ENCODE results near the gene BTBD9. TPM values are rescaled to one million over a fixed set of nuclear protein-coding genes. Genes with fewer than 3 reads are reported as not detected.

The BTBD9 gene
- total RNA-seq, 1 donor = 25.3 TPM

DNA sequence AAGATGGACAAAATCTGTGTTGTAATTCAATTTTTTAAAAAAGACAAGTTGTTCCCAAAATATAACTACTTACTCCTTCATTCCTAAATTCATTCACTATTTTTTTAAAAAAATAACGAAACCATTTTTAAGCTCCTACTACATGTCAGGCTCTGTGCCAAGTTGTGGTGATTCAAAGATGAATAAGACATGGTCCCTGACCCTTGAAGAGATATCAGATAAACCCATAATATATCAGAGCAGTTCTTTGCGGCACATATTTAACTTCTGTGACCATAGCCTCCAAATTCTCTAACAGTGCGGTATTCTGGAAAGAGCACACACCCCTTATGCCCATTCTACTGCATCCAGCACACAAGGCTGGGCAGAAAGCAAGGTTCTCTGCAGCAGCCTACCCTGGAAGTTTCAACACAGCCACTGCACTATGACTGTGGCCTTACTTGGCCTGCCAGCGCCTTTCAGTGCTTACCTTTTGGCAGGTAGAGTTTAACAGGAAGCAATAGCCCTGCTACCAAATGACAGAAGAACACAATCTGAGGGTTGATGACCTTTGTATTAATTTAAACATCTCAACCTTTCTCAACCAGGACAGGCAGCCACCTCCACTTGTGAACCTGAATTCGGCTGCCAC lies 406.5 kb downstream of the BTBD9 start:
- no peaks in the 10 kb centered on the region for H3K36me3 ChIP-seq (ENCODE audit: insufficient read depth, low read length)
- no peaks in the 10 kb centered on the region for H3K79me2 ChIP-seq (ENCODE audit: insufficient read depth, low read length)
- H2AFZ ChIP-seq (ENCODE audit: low read length) = no peak overlapping the region
- H3K27me3 ChIP-seq (ENCODE audit: insufficient read depth, low read length) = no peaks in the 10 kb centered on the region
- peaks cover 8% of the 10 kb centered on the region for H3K4me1 ChIP-seq (ENCODE audit: insufficient read depth, low read length)
- peaks cover 12% of the 10 kb centered on the region for H4K20me1 ChIP-seq (ENCODE audit: insufficient read depth, low read length)
- H3K4me3 ChIP-seq (ENCODE audit: insufficient read depth, low read length) = no peak overlapping the region
- H3K27ac ChIP-seq (ENCODE audit: low read depth, low read length) = no peak overlapping the region
- no peak overlapping the region for H3K4me2 ChIP-seq (ENCODE audit: insufficient read depth, low read length)
- no peaks in the 10 kb centered on the region for H3K9me3 ChIP-seq (ENCODE audit: low read depth, low read length)
- peak; percentile 79 for DNase-seq (ENCODE audit: insufficient read length, low spot score, missing footprints)
- TF ChIP-seq, protein P1, sequence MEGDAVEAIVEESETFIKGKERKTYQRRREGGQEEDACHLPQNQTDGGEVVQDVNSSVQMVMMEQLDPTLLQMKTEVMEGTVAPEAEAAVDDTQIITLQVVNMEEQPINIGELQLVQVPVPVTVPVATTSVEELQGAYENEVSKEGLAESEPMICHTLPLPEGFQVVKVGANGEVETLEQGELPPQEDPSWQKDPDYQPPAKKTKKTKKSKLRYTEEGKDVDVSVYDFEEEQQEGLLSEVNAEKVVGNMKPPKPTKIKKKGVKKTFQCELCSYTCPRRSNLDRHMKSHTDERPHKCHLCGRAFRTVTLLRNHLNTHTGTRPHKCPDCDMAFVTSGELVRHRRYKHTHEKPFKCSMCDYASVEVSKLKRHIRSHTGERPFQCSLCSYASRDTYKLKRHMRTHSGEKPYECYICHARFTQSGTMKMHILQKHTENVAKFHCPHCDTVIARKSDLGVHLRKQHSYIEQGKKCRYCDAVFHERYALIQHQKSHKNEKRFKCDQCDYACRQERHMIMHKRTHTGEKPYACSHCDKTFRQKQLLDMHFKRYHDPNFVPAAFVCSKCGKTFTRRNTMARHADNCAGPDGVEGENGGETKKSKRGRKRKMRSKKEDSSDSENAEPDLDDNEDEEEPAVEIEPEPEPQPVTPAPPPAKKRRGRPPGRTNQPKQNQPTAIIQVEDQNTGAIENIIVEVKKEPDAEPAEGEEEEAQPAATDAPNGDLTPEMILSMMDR (IDR thresholded peaks at IDR 0.05; ENCODE audit: extremely low read depth, low read depth, low read length) = no peak

DNA sequence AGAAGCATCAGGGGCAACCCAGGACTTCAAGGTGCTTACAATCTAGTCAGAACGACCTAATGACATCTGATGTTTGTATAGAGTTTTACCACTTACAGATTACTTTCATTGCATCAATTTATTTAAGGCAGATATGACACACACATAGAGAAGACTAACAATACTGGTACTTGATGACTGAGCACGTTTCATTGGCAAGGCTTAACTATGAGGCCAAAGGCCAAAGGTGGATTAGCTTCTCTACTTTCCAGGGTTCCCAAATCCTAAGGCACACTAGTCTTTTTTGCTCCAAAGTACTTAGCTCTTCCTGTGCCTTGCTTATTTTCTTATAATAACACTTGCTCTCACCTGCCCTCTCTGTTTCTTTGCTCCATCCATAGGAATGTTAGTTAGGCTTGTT lies 414.0 kb downstream of the BTBD9 start:
- Histone ChIP-seq H3K4me2 (ENCODE audit: insufficient read depth, low read length) (no peak overlapping the region), H3K4me1 (ENCODE audit: insufficient read depth, low read length) (no peaks in the 10 kb centered on the region), H3K27ac (ENCODE audit: low read depth, low read length) (no peak overlapping the region), H3K27me3 (ENCODE audit: insufficient read depth, low read length) (no peaks in the 10 kb centered on the region), H3K36me3 (ENCODE audit: insufficient read depth, low read length) (no peaks in the 10 kb centered on the region), H4K20me1 (ENCODE audit: insufficient read depth, low read length) (peaks cover 12% of the 10 kb centered on the region), H2AFZ (ENCODE audit: low read length) (no peak overlapping the region), H3K79me2 (ENCODE audit: insufficient read depth, low read length) (no peaks in the 10 kb centered on the region), H3K4me3 (ENCODE audit: insufficient read depth, low read length) (no peak overlapping the region), H3K9me3 (ENCODE audit: low read depth, low read length) (no peaks in the 10 kb centered on the region)
- TF ChIP-seq, protein P1 (IDR thresholded peaks at IDR 0.05; ENCODE audit: extremely low read depth, low read depth, low read length) = no peak
- DNase-seq (ENCODE audit: insufficient read length, low spot score, missing footprints) = no peak

DNA sequence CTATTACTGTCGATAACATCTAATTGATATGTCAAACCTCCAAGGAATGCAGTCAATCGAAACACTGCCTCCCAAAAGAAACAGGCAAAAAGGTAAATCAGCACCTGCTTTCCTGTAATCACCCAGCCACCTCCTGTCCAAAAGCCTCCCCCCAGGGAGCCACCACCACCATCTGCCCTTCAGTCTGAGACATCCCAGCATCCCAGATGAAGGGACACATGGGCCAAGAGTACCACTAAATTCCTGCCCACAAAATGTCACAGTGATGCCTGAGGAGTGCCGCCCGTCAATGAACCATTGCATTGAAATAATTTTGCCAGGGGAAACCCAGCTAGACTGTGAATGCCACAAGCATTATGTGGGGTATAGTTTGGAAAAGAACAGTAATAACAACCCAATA lies 418.5 kb downstream of the BTBD9 start:
- no peak overlapping the region for H3K4me2 ChIP-seq (ENCODE audit: insufficient read depth, low read length)
- TF ChIP-seq, protein P1 (IDR thresholded peaks at IDR 0.05; ENCODE audit: extremely low read depth, low read depth, low read length) = no peak
- H4K20me1 ChIP-seq (ENCODE audit: insufficient read depth, low read length) = peaks cover 2% of the 10 kb centered on the region
- no peaks in the 10 kb centered on the region for H3K36me3 ChIP-seq (ENCODE audit: insufficient read depth, low read length)
- H3K27ac ChIP-seq (ENCODE audit: low read depth, low read length) = no peak overlapping the region
- no peak overlapping the region for H2AFZ ChIP-seq (ENCODE audit: low read length)
- H3K4me1 ChIP-seq (ENCODE audit: insufficient read depth, low read length) = no peaks in the 10 kb centered on the region
- no peaks in the 10 kb centered on the region for H3K79me2 ChIP-seq (ENCODE audit: insufficient read depth, low read length)
- no peaks in the 10 kb centered on the region for H3K9me3 ChIP-seq (ENCODE audit: low read depth, low read length)
- no peak for DNase-seq (ENCODE audit: insufficient read length, low spot score, missing footprints)
- H3K27me3 ChIP-seq (ENCODE audit: insufficient read depth, low read length) = no peaks in the 10 kb centered on the region
- no peak overlapping the region for H3K4me3 ChIP-seq (ENCODE audit: insufficient read depth, low read length)

DNA sequence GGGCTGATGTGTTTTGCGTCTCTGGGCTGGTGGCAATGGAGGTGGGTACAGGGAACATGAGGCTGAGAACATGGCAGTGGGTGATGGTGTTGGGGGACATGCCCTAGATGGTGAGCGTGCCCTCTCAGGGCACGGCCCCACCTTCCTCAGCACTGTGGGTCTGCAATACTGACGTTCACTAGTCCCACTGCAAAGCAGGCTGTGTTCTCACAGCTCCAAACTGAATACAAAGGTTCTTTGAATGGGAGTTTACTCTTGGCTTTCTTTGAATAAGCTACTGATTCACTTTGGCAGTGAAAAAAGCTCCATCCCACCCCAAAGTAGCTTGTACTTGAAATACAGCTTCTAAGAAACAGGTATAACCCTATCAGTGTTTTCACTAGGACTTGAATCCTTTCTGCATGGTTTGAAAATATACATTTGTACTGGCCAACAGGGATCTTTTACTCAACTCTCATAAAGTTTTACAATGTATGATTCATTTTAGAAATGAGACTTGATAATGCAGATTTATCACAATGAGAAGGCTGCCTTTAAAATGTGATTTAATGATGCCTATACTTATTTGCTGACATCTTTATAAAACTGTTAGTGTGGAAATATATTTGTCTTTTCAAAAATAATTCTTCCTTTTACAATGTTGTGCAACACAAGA lies 419.5 kb downstream of the BTBD9 start:
- H3K27me3 ChIP-seq (ENCODE audit: insufficient read depth, low read length) = no peaks in the 10 kb centered on the region
- H3K4me1 ChIP-seq (ENCODE audit: insufficient read depth, low read length) = no peaks in the 10 kb centered on the region
- no peaks in the 10 kb centered on the region for H3K9me3 ChIP-seq (ENCODE audit: low read depth, low read length)
- no peak overlapping the region for H2AFZ ChIP-seq (ENCODE audit: low read length)
- no peak for DNase-seq (ENCODE audit: insufficient read length, low spot score, missing footprints)
- no peak overlapping the region for H3K27ac ChIP-seq (ENCODE audit: low read depth, low read length)
- TF ChIP-seq, protein P1 (IDR thresholded peaks at IDR 0.05; ENCODE audit: extremely low read depth, low read depth, low read length) = no peak
- peaks cover under 1% of the 10 kb centered on the region for H4K20me1 ChIP-seq (ENCODE audit: insufficient read depth, low read length)
- no peaks in the 10 kb centered on the region for H3K36me3 ChIP-seq (ENCODE audit: insufficient read depth, low read length)
- no peak overlapping the region for H3K4me3 ChIP-seq (ENCODE audit: insufficient read depth, low read length)
- H3K79me2 ChIP-seq (ENCODE audit: insufficient read depth, low read length) = no peaks in the 10 kb centered on the region
- H3K4me2 ChIP-seq (ENCODE audit: insufficient read depth, low read length) = no peak overlapping the region

All from osteoblast (primary cell).